Upper lobe of left lung (tissue), 4 donors: ENCODE results near the gene LRRC26.

ENCODE experiments used
- EP300 ChIP-seq, 4 donors: sonication (generic); formaldehyde crosslinking; IDR thresholded peaks; one replicate each; pipeline ENCODE4 v1.5.1; 2017; ENCODE audit warnings: antibody characterized with exemption in 4 of 4, control low read depth in 2 of 4
- POLR2A ChIP-seq, 4 donors: fragments of 450-650 bp; IDR thresholded peaks; one replicate each; pipeline ENCODE4 v1.5.1; 2016 to 2017; ENCODE audit warnings: antibody characterized with exemption in 4 of 4, mild to moderate bottlenecking in 2 of 4
- POLR2AphosphoS5 ChIP-seq, 2 donors: sonication (generic); formaldehyde crosslinking; IDR thresholded peaks; one replicate each; pipeline ENCODE4 v1.5.1; 2017; ENCODE audit warnings: antibody characterized with exemption in 2 of 2
- TF ChIP-seq, protein P1 (sequence below), 6 experiments: fragments of 450-650 bp in 4 of 6; fragments of 200-600 bp in 2 of 6; sonication (generic) in 2 of 6; IDR thresholded peaks; one replicate each; pipeline ENCODE4 v1.5.1; 2016 to 2019; ENCODE audit warnings: antibody characterized with exemption in 6 of 6

DNA sequence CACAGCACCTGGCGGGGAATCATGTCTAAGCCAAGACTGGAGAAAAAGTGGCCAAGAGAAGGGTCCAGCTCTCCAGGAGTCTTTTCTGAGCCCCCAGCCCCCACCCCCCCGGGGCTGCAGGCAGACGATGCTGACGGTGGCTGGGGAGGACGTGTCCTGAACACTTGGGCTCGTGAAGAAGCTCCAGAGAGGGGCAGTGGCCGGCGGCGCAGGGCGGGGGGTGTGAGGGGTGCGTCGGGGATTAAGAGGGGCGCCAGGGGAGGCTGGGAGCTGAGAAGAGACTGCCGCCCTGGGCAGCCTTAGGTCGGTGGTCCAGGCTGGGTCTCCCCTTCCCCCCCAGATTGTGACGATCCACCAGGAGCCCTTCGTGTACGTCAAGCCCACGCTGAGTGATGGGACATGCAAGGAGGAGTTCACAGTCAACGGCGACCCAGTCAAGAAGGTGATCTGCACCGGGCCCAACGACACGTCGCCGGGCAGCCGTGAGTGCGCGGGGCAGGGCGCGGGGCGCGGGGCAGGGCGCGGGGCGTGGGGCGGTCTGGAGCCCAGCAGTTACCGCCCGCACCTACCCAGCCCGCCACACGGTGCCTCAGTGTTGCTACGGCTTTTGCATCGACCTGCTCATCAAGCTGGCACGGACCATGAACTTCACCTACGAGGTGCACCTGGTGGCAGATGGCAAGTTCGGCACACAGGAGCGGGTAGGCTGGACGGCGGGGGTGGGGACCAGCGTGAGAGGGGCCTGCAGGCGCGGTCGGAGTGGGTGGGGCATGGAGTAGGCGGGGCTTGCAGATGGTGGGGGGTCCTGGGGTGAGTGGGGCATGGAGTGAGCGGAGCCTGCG lies 8.9 kb downstream of the LRRC26 start:
- TF ChIP-seq, protein P1, sequence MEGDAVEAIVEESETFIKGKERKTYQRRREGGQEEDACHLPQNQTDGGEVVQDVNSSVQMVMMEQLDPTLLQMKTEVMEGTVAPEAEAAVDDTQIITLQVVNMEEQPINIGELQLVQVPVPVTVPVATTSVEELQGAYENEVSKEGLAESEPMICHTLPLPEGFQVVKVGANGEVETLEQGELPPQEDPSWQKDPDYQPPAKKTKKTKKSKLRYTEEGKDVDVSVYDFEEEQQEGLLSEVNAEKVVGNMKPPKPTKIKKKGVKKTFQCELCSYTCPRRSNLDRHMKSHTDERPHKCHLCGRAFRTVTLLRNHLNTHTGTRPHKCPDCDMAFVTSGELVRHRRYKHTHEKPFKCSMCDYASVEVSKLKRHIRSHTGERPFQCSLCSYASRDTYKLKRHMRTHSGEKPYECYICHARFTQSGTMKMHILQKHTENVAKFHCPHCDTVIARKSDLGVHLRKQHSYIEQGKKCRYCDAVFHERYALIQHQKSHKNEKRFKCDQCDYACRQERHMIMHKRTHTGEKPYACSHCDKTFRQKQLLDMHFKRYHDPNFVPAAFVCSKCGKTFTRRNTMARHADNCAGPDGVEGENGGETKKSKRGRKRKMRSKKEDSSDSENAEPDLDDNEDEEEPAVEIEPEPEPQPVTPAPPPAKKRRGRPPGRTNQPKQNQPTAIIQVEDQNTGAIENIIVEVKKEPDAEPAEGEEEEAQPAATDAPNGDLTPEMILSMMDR (IDR thresholded peaks at IDR 0.05): no peak
- TF ChIP-seq POLR2AphosphoS5 (IDR thresholded peaks at IDR 0.05): no peak
- TF ChIP-seq EP300 (IDR thresholded peaks at IDR 0.05): no peak
- no peak for TF ChIP-seq POLR2A (IDR thresholded peaks at IDR 0.05)
